ENCODE measurements around the gene MAN1B1.

- TF ChIP-seq POLR2A (IDR thresholded peaks at IDR 0.05) = peak in 1 of 2 donors; percentile 58
- TF ChIP-seq CTCF (IDR thresholded peaks at IDR 0.05) = no peak
These were observed at the start of gene MAN1B1 for GRCh38 chr9:137086531-137087408.
